WTC11 (cell line): ENCODE measurements around the gene SURF2. TPM values are rescaled to one million over a fixed set of nuclear protein-coding genes. Genes with fewer than 3 reads are reported as not detected.

ENCODE experiments used
- ATAC-seq: fragments of 200-7000 bp; cut with Tn5 transposase; 2 replicates; pipeline ENCODE4 v1.10.0; 2021; ENCODE audit warnings: mild to moderate bottlenecking, moderate library complexity
- CTCF ChIA-PET: fragments of 300-600 bp; sonication (Branson Sonifier 250); formaldehyde crosslinking; loops from one replicate; lab custom pipeline; 2021; ENCODE audit warnings: antibody characterized with exemption; lab: Charles Lee
- POLR2A ChIA-PET: fragments of 350-600 bp; sonication (Branson Sonifier 250); formaldehyde crosslinking; loops from one replicate; lab custom pipeline; 2021; ENCODE audit warnings: antibody characterized with exemption; lab: Charles Lee
- DNase-seq: peaks from one replicate; pipeline ENCODE4 v3.0.0; 2021; ENCODE audit warnings: low spot score
- H3K27ac Mint-ChIP-seq: 2 replicates; pipeline ENCODE4 v1.8.0; 2021; ENCODE audit warnings: mixed read lengths
- H3K27me3 Mint-ChIP-seq: 2 replicates; pipeline ENCODE4 v1.8.0; 2021; ENCODE audit warnings: low read depth, mild to moderate bottlenecking, moderate library complexity, mixed read lengths
- H3K36me3 Mint-ChIP-seq: 2 replicates; pipeline ENCODE4 v1.8.0; 2021; ENCODE audit warnings: mixed read lengths
- H3K4me1 Mint-ChIP-seq: 2 replicates; pipeline ENCODE4 v1.8.0; 2022; ENCODE audit warnings: mixed read lengths
- H3K4me3 Mint-ChIP-seq: 2 replicates; pipeline ENCODE4 v1.8.0; 2021; ENCODE audit warnings: mild to moderate bottlenecking, moderate library complexity, mixed read lengths
- H3K9me3 Mint-ChIP-seq: 2 replicates; pipeline ENCODE4 v1.8.0; 2021; ENCODE audit warnings: mixed read lengths
- CREM ChIP-seq: sonication (generic); formaldehyde crosslinking; IDR thresholded peaks from 2 replicates; pipeline ENCODE4 v1.8.1; 2022; ENCODE audit warnings: mild to moderate bottlenecking, missing genetic modification reagents, moderate library complexity
- GRHL2 ChIP-seq: fragments of 250-450 bp; sonication (Bioruptor Pico); IDR thresholded peaks from 2 replicates; pipeline ENCODE4 v1.8.0; 2022; ENCODE audit warnings: mild to moderate bottlenecking, moderate library complexity; ENCODE audit not compliant: insufficient replicate concordance, severe bottlenecking
- NFYB ChIP-seq: sonication (generic); formaldehyde crosslinking; conservative IDR thresholded peaks from 2 replicates; pipeline ENCODE4 v1.8.0; 2022; ENCODE audit warnings: low read depth, missing genetic modification reagents
- NR2C2 ChIP-seq: sonication (generic); formaldehyde crosslinking; IDR thresholded peaks from 2 replicates; pipeline ENCODE4 v1.8.0; 2022; ENCODE audit warnings: mild to moderate bottlenecking, missing genetic modification reagents
- total RNA-seq: library from RNA; stranded (reverse); gene quantifications from 3 replicates; pipeline ENCODE4 v1.2.3, GENCODE V29; 2021
- TF ChIP-seq, protein P1 (sequence below): fragments of 250-450 bp; sonication (Bioruptor Pico); IDR thresholded peaks from 2 replicates; pipeline ENCODE4 v1.9.0; 2021; ENCODE audit warnings: mild to moderate bottlenecking, borderline replicate concordance
- TF ChIP-seq, protein P2 (sequence below): sonication (generic); formaldehyde crosslinking; IDR thresholded peaks from 2 replicates; pipeline ENCODE4 v1.8.0; 2022; ENCODE audit warnings: missing genetic modification reagents
- TF ChIP-seq, protein P3 (sequence below): fragments of 200-600 bp; IDR thresholded peaks from 2 replicates; pipeline ENCODE4 v1.8.0; 2022; ENCODE audit warnings: antibody characterized with exemption
- TF ChIP-seq, protein P4 (sequence below): sonication (generic); formaldehyde crosslinking; IDR thresholded peaks from 2 replicates; pipeline ENCODE4 v1.8.1; 2023; ENCODE audit warnings: mild to moderate bottlenecking, moderate library complexity, missing genetic modification reagents
- TF ChIP-seq, protein P5 (sequence below): sonication (generic); formaldehyde crosslinking; IDR thresholded peaks from 2 replicates; pipeline ENCODE4 v1.8.1; 2022; ENCODE audit warnings: mild to moderate bottlenecking, missing genetic modification reagents, moderate library complexity, borderline replicate concordance
- TF ChIP-seq, protein P6 (sequence below): fragments of 250-450 bp; sonication (Bioruptor Pico); IDR thresholded peaks from 2 replicates; pipeline ENCODE4 v1.8.0; 2021; ENCODE audit warnings: mild to moderate bottlenecking
- TF ChIP-seq, protein P7 (sequence below): sonication (generic); formaldehyde crosslinking; IDR thresholded peaks from 2 replicates; pipeline ENCODE4 v1.8.1; 2022; ENCODE audit warnings: low read depth, missing genetic modification reagents, borderline replicate concordance
- TF ChIP-seq, protein P8 (sequence below): fragments of 250-450 bp; sonication (Bioruptor Pico); conservative IDR thresholded peaks from 2 replicates; pipeline ENCODE4 v1.9.0; 2021; ENCODE audit warnings: mild to moderate bottlenecking
- TF ChIP-seq, protein P9 (sequence below): sonication (generic); formaldehyde crosslinking; IDR thresholded peaks from 2 replicates; pipeline ENCODE4 v1.8.0; 2022; ENCODE audit warnings: mild to moderate bottlenecking, missing genetic modification reagents

SURF2 gene
- total RNA-seq, 1 experiment from 2014 or later, result 33.3 TPM

DNA sequence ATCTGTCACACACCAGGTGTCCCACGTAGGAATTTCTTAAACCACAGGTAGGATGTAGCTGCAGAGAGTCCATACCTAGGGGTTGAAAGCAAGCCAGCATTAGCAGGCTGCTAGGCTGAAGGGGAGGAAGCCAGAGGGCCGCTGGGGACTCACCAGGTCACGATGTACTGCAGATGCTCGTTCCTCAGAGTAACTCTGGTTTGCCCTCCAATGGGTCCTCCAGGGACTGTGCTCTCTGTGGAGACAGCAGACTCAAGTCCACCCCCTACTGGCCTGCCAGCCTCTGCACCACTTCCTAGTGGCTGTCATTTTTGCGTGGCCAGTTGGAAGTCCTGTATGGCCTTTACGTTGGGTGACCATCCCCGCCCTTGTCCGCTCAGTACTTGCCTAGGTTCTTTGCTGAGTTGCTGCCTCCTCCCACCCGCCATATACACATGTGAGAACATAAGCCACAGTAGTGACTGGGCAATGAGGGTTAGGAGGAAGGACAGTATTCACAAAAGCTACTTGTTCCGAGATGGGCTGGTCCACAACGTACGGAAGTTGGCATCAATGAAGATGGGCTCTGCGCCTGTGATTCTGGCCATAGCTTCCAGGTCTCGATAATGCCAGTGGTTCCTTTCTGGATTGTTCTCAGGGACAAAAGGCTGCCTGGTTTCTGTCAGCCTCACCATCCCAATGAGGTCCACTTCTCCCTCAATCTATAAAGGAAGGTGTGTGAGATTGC lies 4.3 kb upstream of the SURF2 start (continued):
- TF ChIP-seq CREM, result no peak
- TF ChIP-seq, protein P1, sequence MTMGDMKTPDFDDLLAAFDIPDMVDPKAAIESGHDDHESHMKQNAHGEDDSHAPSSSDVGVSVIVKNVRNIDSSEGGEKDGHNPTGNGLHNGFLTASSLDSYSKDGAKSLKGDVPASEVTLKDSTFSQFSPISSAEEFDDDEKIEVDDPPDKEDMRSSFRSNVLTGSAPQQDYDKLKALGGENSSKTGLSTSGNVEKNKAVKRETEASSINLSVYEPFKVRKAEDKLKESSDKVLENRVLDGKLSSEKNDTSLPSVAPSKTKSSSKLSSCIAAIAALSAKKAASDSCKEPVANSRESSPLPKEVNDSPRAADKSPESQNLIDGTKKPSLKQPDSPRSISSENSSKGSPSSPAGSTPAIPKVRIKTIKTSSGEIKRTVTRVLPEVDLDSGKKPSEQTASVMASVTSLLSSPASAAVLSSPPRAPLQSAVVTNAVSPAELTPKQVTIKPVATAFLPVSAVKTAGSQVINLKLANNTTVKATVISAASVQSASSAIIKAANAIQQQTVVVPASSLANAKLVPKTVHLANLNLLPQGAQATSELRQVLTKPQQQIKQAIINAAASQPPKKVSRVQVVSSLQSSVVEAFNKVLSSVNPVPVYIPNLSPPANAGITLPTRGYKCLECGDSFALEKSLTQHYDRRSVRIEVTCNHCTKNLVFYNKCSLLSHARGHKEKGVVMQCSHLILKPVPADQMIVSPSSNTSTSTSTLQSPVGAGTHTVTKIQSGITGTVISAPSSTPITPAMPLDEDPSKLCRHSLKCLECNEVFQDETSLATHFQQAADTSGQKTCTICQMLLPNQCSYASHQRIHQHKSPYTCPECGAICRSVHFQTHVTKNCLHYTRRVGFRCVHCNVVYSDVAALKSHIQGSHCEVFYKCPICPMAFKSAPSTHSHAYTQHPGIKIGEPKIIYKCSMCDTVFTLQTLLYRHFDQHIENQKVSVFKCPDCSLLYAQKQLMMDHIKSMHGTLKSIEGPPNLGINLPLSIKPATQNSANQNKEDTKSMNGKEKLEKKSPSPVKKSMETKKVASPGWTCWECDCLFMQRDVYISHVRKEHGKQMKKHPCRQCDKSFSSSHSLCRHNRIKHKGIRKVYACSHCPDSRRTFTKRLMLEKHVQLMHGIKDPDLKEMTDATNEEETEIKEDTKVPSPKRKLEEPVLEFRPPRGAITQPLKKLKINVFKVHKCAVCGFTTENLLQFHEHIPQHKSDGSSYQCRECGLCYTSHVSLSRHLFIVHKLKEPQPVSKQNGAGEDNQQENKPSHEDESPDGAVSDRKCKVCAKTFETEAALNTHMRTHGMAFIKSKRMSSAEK (CRISPR knock-in tag), result no peak
- TF ChIP-seq, protein P2, sequence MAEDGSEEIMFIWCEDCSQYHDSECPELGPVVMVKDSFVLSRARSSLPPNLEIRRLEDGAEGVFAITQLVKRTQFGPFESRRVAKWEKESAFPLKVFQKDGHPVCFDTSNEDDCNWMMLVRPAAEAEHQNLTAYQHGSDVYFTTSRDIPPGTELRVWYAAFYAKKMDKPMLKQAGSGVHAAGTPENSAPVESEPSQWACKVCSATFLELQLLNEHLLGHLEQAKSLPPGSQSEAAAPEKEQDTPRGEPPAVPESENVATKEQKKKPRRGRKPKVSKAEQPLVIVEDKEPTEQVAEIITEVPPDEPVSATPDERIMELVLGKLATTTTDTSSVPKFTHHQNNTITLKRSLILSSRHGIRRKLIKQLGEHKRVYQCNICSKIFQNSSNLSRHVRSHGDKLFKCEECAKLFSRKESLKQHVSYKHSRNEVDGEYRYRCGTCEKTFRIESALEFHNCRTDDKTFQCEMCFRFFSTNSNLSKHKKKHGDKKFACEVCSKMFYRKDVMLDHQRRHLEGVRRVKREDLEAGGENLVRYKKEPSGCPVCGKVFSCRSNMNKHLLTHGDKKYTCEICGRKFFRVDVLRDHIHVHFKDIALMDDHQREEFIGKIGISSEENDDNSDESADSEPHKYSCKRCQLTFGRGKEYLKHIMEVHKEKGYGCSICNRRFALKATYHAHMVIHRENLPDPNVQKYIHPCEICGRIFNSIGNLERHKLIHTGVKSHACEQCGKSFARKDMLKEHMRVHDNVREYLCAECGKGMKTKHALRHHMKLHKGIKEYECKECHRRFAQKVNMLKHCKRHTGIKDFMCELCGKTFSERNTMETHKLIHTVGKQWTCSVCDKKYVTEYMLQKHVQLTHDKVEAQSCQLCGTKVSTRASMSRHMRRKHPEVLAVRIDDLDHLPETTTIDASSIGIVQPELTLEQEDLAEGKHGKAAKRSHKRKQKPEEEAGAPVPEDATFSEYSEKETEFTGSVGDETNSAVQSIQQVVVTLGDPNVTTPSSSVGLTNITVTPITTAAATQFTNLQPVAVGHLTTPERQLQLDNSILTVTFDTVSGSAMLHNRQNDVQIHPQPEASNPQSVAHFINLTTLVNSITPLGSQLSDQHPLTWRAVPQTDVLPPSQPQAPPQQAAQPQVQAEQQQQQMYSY, result no peak
- TF ChIP-seq, protein P3, sequence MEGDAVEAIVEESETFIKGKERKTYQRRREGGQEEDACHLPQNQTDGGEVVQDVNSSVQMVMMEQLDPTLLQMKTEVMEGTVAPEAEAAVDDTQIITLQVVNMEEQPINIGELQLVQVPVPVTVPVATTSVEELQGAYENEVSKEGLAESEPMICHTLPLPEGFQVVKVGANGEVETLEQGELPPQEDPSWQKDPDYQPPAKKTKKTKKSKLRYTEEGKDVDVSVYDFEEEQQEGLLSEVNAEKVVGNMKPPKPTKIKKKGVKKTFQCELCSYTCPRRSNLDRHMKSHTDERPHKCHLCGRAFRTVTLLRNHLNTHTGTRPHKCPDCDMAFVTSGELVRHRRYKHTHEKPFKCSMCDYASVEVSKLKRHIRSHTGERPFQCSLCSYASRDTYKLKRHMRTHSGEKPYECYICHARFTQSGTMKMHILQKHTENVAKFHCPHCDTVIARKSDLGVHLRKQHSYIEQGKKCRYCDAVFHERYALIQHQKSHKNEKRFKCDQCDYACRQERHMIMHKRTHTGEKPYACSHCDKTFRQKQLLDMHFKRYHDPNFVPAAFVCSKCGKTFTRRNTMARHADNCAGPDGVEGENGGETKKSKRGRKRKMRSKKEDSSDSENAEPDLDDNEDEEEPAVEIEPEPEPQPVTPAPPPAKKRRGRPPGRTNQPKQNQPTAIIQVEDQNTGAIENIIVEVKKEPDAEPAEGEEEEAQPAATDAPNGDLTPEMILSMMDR, result peak; percentile 43
- TF ChIP-seq NFYB (CRISPR knock-in tag), result no peak
- no peak for TF ChIP-seq NR2C2 (CRISPR knock-in tag)

DNA sequence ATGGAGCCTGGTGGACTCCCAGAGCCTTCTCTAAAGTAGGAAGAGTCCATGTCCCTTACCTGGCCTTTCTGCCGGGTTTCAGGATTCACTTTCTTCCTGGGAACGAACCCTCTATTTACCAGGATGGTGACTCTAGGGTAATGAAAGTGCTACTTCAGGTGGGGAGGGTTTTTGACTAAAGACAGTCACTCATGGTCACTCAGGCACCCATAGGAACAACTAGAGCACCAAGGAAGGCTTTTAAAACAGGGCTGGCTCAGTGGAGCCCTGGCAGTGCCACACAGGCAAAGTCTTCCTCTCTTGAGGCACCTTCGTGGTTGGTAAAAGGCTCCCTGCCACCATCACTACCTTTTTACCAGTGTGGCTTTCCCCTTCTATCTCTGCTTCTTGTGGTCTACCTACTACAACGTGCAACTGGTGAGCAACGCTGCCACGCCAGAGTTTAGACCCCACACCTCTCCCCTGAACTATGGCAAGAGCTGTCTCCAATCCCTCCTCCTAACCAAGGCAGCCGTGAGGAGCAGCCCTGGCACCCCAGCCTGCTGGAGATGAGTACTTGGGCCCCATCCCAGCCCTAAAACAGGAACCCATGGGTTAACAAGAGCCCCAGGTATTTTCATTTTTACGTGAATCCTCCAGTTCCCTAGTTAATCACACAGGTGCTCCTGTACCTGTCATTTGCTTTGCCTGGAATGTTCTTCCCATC lies 3.6 kb upstream of the SURF2 start:
- H3K4me3 Mint-ChIP-seq, result no peak overlapping the region
- no peaks in the 10 kb centered on the region; the same call in 1 of the 2 replicates for H3K27me3 Mint-ChIP-seq
- H3K9me3 Mint-ChIP-seq, result no peaks in the 10 kb centered on the region
- peak overlapping the region; percentile 32 for H3K27ac Mint-ChIP-seq
- ChIA-PET CTCF (interaction anchor here (7.9 kb wide), 1 partner anchor 10 kb away, joined by 74 read pairs; no protein-coding TSS in a partner anchor), POLR2A (interaction anchor here (1.9 kb wide), 1 partner anchor 11 kb away, joined by 6 read pairs; no protein-coding TSS in a partner anchor)
- DNase-seq (no peak), ATAC-seq (no peak)
- peaks cover 30% of the 10 kb centered on the region for H3K4me1 Mint-ChIP-seq
- peaks cover 49% of the 10 kb centered on the region for H3K36me3 Mint-ChIP-seq
- TF ChIP-seq, protein P4, sequence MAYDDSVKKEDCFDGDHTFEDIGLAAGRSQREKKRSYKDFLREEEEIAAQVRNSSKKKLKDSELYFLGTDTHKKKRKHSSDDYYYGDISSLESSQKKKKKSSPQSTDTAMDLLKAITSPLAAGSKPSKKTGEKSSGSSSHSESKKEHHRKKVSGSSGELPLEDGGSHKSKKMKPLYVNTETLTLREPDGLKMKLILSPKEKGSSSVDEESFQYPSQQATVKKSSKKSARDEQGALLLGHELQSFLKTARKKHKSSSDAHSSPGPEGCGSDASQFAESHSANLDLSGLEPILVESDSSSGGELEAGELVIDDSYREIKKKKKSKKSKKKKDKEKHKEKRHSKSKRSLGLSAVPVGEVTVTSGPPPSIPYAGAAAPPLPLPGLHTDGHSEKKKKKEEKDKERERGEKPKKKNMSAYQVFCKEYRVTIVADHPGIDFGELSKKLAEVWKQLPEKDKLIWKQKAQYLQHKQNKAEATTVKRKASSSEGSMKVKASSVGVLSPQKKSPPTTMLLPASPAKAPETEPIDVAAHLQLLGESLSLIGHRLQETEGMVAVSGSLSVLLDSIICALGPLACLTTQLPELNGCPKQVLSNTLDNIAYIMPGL (CRISPR knock-in tag), result no peak
- TF ChIP-seq, protein P5, sequence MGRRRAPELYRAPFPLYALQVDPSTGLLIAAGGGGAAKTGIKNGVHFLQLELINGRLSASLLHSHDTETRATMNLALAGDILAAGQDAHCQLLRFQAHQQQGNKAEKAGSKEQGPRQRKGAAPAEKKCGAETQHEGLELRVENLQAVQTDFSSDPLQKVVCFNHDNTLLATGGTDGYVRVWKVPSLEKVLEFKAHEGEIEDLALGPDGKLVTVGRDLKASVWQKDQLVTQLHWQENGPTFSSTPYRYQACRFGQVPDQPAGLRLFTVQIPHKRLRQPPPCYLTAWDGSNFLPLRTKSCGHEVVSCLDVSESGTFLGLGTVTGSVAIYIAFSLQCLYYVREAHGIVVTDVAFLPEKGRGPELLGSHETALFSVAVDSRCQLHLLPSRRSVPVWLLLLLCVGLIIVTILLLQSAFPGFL (CRISPR knock-in tag), result no peak
- TF ChIP-seq, protein P6, sequence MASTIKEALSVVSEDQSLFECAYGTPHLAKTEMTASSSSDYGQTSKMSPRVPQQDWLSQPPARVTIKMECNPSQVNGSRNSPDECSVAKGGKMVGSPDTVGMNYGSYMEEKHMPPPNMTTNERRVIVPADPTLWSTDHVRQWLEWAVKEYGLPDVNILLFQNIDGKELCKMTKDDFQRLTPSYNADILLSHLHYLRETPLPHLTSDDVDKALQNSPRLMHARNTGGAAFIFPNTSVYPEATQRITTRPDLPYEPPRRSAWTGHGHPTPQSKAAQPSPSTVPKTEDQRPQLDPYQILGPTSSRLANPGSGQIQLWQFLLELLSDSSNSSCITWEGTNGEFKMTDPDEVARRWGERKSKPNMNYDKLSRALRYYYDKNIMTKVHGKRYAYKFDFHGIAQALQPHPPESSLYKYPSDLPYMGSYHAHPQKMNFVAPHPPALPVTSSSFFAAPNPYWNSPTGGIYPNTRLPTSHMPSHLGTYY, result peak; percentile 64; the same call in 1 of the 2 replicates
- TF ChIP-seq, protein P7, sequence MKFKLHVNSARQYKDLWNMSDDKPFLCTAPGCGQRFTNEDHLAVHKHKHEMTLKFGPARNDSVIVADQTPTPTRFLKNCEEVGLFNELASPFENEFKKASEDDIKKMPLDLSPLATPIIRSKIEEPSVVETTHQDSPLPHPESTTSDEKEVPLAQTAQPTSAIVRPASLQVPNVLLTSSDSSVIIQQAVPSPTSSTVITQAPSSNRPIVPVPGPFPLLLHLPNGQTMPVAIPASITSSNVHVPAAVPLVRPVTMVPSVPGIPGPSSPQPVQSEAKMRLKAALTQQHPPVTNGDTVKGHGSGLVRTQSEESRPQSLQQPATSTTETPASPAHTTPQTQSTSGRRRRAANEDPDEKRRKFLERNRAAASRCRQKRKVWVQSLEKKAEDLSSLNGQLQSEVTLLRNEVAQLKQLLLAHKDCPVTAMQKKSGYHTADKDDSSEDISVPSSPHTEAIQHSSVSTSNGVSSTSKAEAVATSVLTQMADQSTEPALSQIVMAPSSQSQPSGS, result no peak
- TF ChIP-seq, protein P8, sequence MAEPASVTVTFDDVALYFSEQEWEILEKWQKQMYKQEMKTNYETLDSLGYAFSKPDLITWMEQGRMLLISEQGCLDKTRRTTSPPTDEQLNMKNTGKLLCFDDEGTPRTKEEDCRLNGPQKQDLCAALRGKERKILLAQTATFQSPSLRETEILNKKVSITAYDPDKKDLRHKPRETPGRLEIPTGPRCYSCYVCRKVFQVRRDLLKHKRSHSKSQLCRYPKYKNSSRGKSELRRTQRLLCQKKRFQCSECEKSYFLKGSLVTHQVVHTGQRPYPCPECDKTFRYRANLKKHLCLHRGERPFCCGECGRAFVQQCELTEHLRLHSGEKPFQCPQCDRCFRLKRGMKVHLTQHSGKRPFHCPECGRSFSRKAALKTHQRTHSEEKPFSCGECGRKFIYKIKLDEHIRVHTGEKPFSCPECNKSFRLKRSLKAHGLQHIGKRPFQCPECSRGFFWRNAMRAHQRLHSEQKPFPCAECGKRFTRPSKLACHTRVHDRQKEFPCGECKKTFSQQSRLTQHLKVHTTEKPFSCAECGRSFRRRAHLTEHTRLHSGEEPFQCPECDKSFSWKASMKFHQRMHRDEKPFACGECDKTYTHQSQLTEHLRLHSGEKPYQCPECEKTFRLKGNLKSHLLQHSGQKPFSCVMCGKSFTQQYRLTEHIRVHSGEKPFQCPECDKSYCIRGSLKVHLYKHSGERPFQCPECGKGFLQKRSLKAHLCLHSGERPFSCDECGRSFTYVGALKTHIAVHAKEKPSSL (CRISPR knock-in tag), result peak; percentile 56; the same call in 1 of the 2 replicates
- no peak for TF ChIP-seq GRHL2 (CRISPR knock-in tag)
- TF ChIP-seq, protein P9, sequence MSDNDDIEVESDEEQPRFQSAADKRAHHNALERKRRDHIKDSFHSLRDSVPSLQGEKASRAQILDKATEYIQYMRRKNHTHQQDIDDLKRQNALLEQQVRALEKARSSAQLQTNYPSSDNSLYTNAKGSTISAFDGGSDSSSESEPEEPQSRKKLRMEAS (CRISPR knock-in tag), result no peak
